PC-9 (cell line): ENCODE results near the gene DNTT. TPM values are rescaled to one million over a fixed set of nuclear protein-coding genes. Genes with fewer than 3 reads are reported as not detected.

ENCODE experiments used
- BruUV-seq: library from RNA; stranded (reverse); fragments of 400-500 nt; replicated peaks from 2 replicates; lab custom pipeline; 2021; lab: Mats Ljungman, UMichigan
- CTCF ChIA-PET: fragments of 300-600 bp; sonication (Branson Sonifier 250); formaldehyde crosslinking; loops from one replicate; lab custom pipeline; 2022; ENCODE audit warnings: antibody characterized with exemption; lab: Charles Lee
- POLR2A ChIA-PET: fragments of 300-600 bp; sonication (Branson Sonifier 250); formaldehyde crosslinking; loops from one replicate; lab custom pipeline; 2022; ENCODE audit warnings: antibody characterized with exemption; ENCODE audit not compliant: unreplicated experiment; lab: Charles Lee
- DNase-seq, 2 experiments: peaks; one replicate each; pipeline versions ENCODE4 v3.0.0 to v3.0.0-alpha.2; 2015 to 2022; ENCODE audit warnings: mixed read lengths in 1 of 2
- H2AFZ ChIP-seq: fragments of 200-600 bp; sonication (generic); 2 replicates; pipeline ENCODE4 v1.8.1; 2017; ENCODE audit warnings: antibody characterized with exemption
- H3F3A ChIP-seq: fragments of 200-600 bp; sonication (generic); 2 replicates; pipeline ENCODE4 v1.8.1; 2017; ENCODE audit warnings: antibody characterized with exemption, mild to moderate bottlenecking, low read depth; ENCODE audit not compliant: insufficient read depth
- H3K27ac ChIP-seq: fragments of 200-600 bp; sonication (generic); 2 replicates; pipeline ENCODE4 v1.6.1; 2016; ENCODE audit warnings: mixed run types
- H3K27me3 ChIP-seq: fragments of 200-600 bp; sonication (generic); 2 replicates; pipeline ENCODE4 v1.6.1; 2016; ENCODE audit warnings: low read depth, mixed run types; ENCODE audit not compliant: insufficient read depth
- H3K36me3 ChIP-seq: fragments of 200-600 bp; sonication (generic); 2 replicates; pipeline ENCODE4 v1.6.1; 2016; ENCODE audit warnings: low read depth, mixed run types
- H3K4me1 ChIP-seq: fragments of 200-600 bp; sonication (generic); replicated peaks from 2 replicates; pipeline ENCODE4 v1.6.1; 2016; ENCODE audit warnings: mixed run types; ENCODE audit not compliant: insufficient read depth
- H3K4me2 ChIP-seq: fragments of 200-600 bp; sonication (generic); 2 replicates; pipeline ENCODE4 v1.6.1; 2017; ENCODE audit warnings: mixed run types
- H3K4me3 ChIP-seq: fragments of 200-600 bp; sonication (generic); 2 replicates; pipeline ENCODE4 v1.6.1; 2016; ENCODE audit warnings: mixed run types
- H3K79me2 ChIP-seq: fragments of 200-600 bp; sonication (generic); 2 replicates; pipeline ENCODE4 v1.6.1; 2017; ENCODE audit warnings: low read depth, mixed run types
- H3K9me2 ChIP-seq: fragments of 200-600 bp; sonication (generic); 2 replicates; pipeline ENCODE4 v1.8.1; 2017; ENCODE audit warnings: mild to moderate bottlenecking; ENCODE audit not compliant: insufficient read depth
- H3K9me3 ChIP-seq: fragments of 200-600 bp; sonication (generic); 2 replicates; pipeline ENCODE4 v1.8.1; 2016; ENCODE audit warnings: low read depth; ENCODE audit not compliant: insufficient read depth
- H4K20me1 ChIP-seq: fragments of 200-600 bp; sonication (generic); 2 replicates; pipeline ENCODE4 v1.8.1; 2017; ENCODE audit not compliant: insufficient read depth
- EZH2 ChIP-seq: fragments of 200-600 bp; sonication (generic); IDR thresholded peaks from 2 replicates; pipeline ENCODE4 v1.8.0; 2017; ENCODE audit warnings: antibody characterized with exemption, low read depth
- intact Hi-C: fragments of 100-400 bp; cut with micrococcal nuclease; formaldehyde crosslinking; loops from one replicate; pipeline ENCODE4 v1.10.0; 2022; ENCODE audit not compliant: unreplicated experiment
- total RNA-seq: library from RNA; stranded (reverse); gene quantifications from 2 replicates; pipeline ENCODE4 v1.2.3, GENCODE V29; 2021
- TF ChIP-seq, protein P1 (sequence below): fragments of 200-600 bp; sonication (generic); conservative IDR thresholded peaks from 2 replicates; pipeline ENCODE4 v1.6.1; 2017; ENCODE audit warnings: mixed run types, antibody characterized with exemption, mild to moderate bottlenecking, moderate library complexity

Gene DNTT
- total RNA-seq, 1 experiment from 2014 or later, result not detected

DNA sequence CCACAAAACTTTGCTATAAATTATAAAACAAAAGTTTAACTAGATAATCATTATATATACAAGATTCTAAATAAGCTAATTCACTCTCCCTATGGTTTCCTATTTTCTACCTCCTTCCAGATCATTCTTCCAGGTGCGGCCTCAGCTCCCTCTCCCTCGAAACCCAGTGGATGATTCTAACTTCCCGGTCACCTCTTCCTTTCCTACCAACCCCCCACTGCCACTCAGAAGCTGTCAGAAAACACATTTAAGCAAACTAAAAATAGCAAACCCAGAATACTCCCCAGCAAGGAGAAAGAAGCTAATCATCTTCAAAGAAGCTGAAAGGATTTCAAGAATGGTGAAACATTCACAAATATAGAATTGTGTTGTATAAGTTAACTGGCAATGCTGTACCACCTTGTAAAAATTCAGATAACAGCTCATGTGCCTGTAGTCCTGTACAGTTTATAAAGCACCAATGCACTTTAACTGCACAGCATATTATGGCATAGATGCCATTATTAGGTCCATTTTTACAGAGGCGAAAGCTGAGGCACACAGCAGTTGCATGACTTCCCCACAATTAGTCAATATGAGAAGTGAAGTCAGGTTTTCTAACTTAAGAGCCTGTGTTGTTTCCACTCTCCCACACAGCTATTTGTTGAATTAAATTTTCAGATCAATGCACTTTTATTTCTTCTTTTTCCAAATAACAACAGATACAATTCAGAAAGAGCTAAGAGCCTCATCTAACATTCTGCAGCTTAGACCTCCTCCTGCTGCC lies 13.7 kb upstream of the DNTT start:
- H3K79me2 ChIP-seq, result no peaks in the 10 kb centered on the region
- H3K4me2 ChIP-seq, result no peak overlapping the region
- H3K27me3 ChIP-seq, result no peaks in the 10 kb centered on the region
- H3F3A ChIP-seq, result no peaks in the 10 kb centered on the region
- ChIA-PET POLR2A (no interaction called here), CTCF (no interaction called here)
- H3K9me2 ChIP-seq, result no peaks in the 10 kb centered on the region
- H4K20me1 ChIP-seq, result no peaks in the 10 kb centered on the region
- no peak overlapping the region for H3K27ac ChIP-seq
- intact Hi-C loops, result loop anchor here (5.0 kb wide), 1 partner anchor 148 kb away; no protein-coding TSS in a partner anchor
- no peaks in the 10 kb centered on the region for H3K4me1 ChIP-seq
- no peak for TF ChIP-seq EZH2
- TF ChIP-seq, protein P1, sequence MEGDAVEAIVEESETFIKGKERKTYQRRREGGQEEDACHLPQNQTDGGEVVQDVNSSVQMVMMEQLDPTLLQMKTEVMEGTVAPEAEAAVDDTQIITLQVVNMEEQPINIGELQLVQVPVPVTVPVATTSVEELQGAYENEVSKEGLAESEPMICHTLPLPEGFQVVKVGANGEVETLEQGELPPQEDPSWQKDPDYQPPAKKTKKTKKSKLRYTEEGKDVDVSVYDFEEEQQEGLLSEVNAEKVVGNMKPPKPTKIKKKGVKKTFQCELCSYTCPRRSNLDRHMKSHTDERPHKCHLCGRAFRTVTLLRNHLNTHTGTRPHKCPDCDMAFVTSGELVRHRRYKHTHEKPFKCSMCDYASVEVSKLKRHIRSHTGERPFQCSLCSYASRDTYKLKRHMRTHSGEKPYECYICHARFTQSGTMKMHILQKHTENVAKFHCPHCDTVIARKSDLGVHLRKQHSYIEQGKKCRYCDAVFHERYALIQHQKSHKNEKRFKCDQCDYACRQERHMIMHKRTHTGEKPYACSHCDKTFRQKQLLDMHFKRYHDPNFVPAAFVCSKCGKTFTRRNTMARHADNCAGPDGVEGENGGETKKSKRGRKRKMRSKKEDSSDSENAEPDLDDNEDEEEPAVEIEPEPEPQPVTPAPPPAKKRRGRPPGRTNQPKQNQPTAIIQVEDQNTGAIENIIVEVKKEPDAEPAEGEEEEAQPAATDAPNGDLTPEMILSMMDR, result no peak
- no peaks in the 10 kb centered on the region for H3K36me3 ChIP-seq
- H2AFZ ChIP-seq, result no peak overlapping the region
- no TSS peak for BruUV-seq
- no peak for DNase-seq
- H3K4me3 ChIP-seq, result no peak overlapping the region
- H3K9me3 ChIP-seq, result no peaks in the 10 kb centered on the region

GRCh38 chr10:96292971-96293920 lies 11.0 kb upstream of the DNTT start:
- H2AFZ ChIP-seq, result no peak overlapping the region
- H3K79me2 ChIP-seq, result no peaks in the 10 kb centered on the region
- DNase-seq, result no peak
- no peaks in the 10 kb centered on the region for H3K27me3 ChIP-seq
- H3K4me3 ChIP-seq, result no peak overlapping the region
- no peak for TF ChIP-seq EZH2
- TF ChIP-seq, protein P1, result peak; percentile 55
- H3K27ac ChIP-seq, result no peak overlapping the region
- ChIA-PET POLR2A (no interaction called here), CTCF (interaction anchor here (0.5 to 0.7 kb wide), 3 partner anchors 64 to 276 kb away, joined by 3 to 5 read pairs (median 3); no protein-coding TSS in a partner anchor)
- H4K20me1 ChIP-seq, result no peaks in the 10 kb centered on the region
- H3K9me3 ChIP-seq, result no peaks in the 10 kb centered on the region
- intact Hi-C loops, result loop anchor here (1.0 to 5.0 kb wide), 3 partner anchors 64 to 276 kb away; no protein-coding TSS in a partner anchor
- no peaks in the 10 kb centered on the region for H3K4me1 ChIP-seq
- H3K4me2 ChIP-seq, result no peak overlapping the region
- no peaks in the 10 kb centered on the region for H3K9me2 ChIP-seq
- no peaks in the 10 kb centered on the region for H3F3A ChIP-seq
- H3K36me3 ChIP-seq, result no peaks in the 10 kb centered on the region
- no TSS peak for BruUV-seq

DNA sequence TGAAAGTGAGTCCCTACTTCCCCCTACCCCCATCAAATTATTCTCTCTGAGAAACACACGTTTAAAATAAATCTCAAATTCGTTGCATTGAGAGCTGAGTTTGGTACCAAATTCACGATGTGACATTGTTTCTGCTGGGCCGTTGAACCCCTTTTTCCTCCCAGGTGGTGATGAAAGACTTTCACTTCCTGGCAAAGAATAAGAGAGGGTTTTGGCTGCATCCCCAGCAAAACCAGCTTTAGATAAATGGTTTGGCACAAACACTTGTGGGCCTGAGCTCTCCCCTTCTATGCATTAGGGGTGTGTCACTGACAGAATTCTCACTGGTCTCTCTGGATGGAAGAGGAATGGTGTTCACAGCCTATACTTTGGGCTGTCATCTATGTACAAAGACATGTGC lies 8.8 kb upstream of the DNTT start:
- H3K9me3 ChIP-seq, result no peaks in the 10 kb centered on the region
- H4K20me1 ChIP-seq, result no peaks in the 10 kb centered on the region
- no peak overlapping the region for H2AFZ ChIP-seq
- H3K27me3 ChIP-seq, result peaks cover 1% of the 10 kb centered on the region; the same call in 1 of the 2 replicates
- no peak for TF ChIP-seq EZH2
- TF ChIP-seq, protein P1, result no peak
- no TSS peak for BruUV-seq
- no peaks in the 10 kb centered on the region for H3K36me3 ChIP-seq
- no peaks in the 10 kb centered on the region for H3K4me1 ChIP-seq
- no peak overlapping the region for H3K4me2 ChIP-seq
- no peaks in the 10 kb centered on the region for H3K79me2 ChIP-seq
- H3K9me2 ChIP-seq, result no peaks in the 10 kb centered on the region
- DNase-seq, result no peak
- CTCF ChIA-PET, result no interaction called here
- intact Hi-C loops, result no loop called here
- H3K4me3 ChIP-seq, result no peak overlapping the region
- POLR2A ChIA-PET, result no interaction called here
- no peak overlapping the region for H3K27ac ChIP-seq
- H3F3A ChIP-seq, result no peaks in the 10 kb centered on the region
